Hepatocyte (in vitro differentiated cells): ENCODE results near the gene C22orf23.

Experiments used
- EZH2 ChIP-seq: fragments of 200-600 bp; sonication (generic); IDR thresholded peaks from 2 replicates; pipeline ENCODE4 v1.6.1; 2016; ENCODE audit warnings: antibody characterized with exemption, mild to moderate bottlenecking, borderline replicate concordance
- EZH2phosphoT487 ChIP-seq: fragments of 200-600 bp; sonication (generic); IDR thresholded peaks from one replicate; pipeline ENCODE4 v1.6.1; 2018; ENCODE audit warnings: antibody characterized with exemption, mild to moderate bottlenecking, low read depth, moderate library complexity; ENCODE audit not compliant: unreplicated experiment, severe bottlenecking
- TF ChIP-seq, protein P1 (sequence below): fragments of 200-600 bp; sonication (generic); IDR thresholded peaks from 2 replicates; pipeline ENCODE4 v1.5.1; 2016; ENCODE audit warnings: antibody characterized with exemption, mild to moderate bottlenecking; ENCODE audit not compliant: poor library complexity

DNA sequence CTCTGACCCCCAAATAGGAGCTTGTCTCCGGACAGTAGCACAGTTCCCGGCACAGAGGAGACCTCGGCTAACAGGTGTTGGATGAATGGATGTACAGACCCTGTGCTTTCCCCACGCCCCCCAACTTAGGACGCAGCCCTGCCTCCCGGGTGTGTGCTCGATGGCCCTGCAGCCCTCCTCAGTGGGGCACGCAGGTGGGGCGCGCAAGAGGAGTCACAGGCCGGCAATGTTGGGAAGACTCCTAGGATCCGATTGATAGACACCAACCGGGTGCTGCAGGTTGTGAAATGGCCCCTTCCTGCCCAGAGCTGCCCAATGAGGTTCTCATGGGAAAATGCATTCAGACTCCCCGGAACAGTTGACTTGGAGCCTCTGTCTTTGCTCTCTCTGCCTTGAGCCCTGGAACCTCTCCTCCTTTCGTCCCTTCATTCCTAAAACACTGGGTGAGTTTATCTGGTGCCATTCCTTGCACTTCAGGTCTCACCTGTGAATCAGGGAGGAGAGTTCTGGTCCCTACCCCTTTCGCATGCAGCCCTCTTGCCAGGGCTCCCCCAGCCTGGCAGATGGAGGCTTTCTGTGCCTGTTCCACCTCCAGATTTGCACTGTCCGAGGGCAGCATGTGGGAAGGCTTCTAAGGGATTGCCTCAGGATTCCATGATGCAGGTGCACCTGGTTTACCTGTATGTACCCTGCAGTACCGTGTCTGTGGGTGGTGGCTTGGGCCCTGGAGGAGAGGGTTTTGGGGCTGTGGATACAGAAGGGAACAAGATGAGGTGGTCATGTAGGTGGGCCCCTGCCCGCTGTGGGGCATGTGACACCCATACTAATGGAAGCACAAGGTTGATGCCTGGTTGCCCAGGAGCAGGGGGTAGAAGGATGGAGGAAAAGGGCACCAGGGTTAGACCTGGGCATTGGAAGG, 46.1 kb downstream of the C22orf23 start:
- TF ChIP-seq, protein P1, sequence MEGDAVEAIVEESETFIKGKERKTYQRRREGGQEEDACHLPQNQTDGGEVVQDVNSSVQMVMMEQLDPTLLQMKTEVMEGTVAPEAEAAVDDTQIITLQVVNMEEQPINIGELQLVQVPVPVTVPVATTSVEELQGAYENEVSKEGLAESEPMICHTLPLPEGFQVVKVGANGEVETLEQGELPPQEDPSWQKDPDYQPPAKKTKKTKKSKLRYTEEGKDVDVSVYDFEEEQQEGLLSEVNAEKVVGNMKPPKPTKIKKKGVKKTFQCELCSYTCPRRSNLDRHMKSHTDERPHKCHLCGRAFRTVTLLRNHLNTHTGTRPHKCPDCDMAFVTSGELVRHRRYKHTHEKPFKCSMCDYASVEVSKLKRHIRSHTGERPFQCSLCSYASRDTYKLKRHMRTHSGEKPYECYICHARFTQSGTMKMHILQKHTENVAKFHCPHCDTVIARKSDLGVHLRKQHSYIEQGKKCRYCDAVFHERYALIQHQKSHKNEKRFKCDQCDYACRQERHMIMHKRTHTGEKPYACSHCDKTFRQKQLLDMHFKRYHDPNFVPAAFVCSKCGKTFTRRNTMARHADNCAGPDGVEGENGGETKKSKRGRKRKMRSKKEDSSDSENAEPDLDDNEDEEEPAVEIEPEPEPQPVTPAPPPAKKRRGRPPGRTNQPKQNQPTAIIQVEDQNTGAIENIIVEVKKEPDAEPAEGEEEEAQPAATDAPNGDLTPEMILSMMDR: no peak
- no peak for TF ChIP-seq EZH2phosphoT487
- TF ChIP-seq EZH2: no peak
